Esophagus squamous epithelium (tissue), 4 donors: ENCODE results near the gene DTNB.

Source experiments
- CTCF ChIP-seq, 6 experiments: fragments of 450-650 bp in 4 of 6; fragments of 200-600 bp in 2 of 6; sonication (generic) in 2 of 6; IDR thresholded peaks; one replicate each; pipeline ENCODE4 v1.5.1; 2016 to 2019; ENCODE audit warnings: antibody characterized with exemption in 6 of 6, mild to moderate bottlenecking in 4 of 6, moderate library complexity in 4 of 6
- POLR2A ChIP-seq, 4 donors: fragments of 450-650 bp; IDR thresholded peaks; one replicate each; pipeline ENCODE4 v1.6.1; 2017; ENCODE audit warnings: antibody characterized with exemption in 4 of 4, mild to moderate bottlenecking in 4 of 4, moderate library complexity in 3 of 4

- TF ChIP-seq CTCF (IDR thresholded peaks at IDR 0.05) (peak; percentile 31 to 76 (median 58)), POLR2A (IDR thresholded peaks at IDR 0.05) (no peak)
Measured at GRCh38 chr2:25606892-25607291, 66.5 kb downstream of the DTNB start.
